Transverse colon (tissue), 4 donors: ENCODE measurements around the gene DOCK9. TPM values are rescaled to one million over a fixed set of nuclear protein-coding genes. Genes with fewer than 3 reads are reported as not detected.
A peak's percentile ranks its signal among the peaks of the same experiment; 100 is the strongest.

Source experiments
- DNase-seq: peaks from one replicate; pipeline ENCODE4 v3.0.0-alpha.2; 2019
- H3K27ac ChIP-seq, 4 donors: fragments of 200-600 bp; sonication (generic); 2 replicates each; pipeline ENCODE4 v1.5.1; 2016 to 2018; ENCODE audit warnings: inconsistent platforms in 4 of 4
- H3K27me3 ChIP-seq: fragments of 200-600 bp; sonication (generic); 2 replicates; pipeline ENCODE4 v1.5.1; 2017; ENCODE audit warnings: inconsistent platforms
- H3K36me3 ChIP-seq, 4 donors: fragments of 200-600 bp; sonication (generic); 2 replicates each; pipeline ENCODE4 v1.5.1; 2017 to 2019; ENCODE audit warnings: inconsistent platforms in 4 of 4
- H3K4me1 ChIP-seq, 4 donors: fragments of 200-600 bp; sonication (generic); 2 replicates each; pipeline ENCODE4 v1.5.1; 2017 to 2020; ENCODE audit warnings: inconsistent platforms in 4 of 4
- H3K4me3 ChIP-seq, 4 donors: fragments of 200-600 bp; sonication (generic); 1 replicate in 1 of 4; 2 replicates in 3 of 4; pipeline versions ENCODE4 v1.5.1 to v1.6.1; 2017 to 2019; ENCODE audit warnings: inconsistent platforms in 4 of 4
- H3K9me3 ChIP-seq, 2 donors: fragments of 200-600 bp; sonication (generic); 2 replicates each; pipeline ENCODE4 v1.5.1; 2017 to 2019; ENCODE audit warnings: inconsistent platforms in 2 of 2
- CTCF ChIP-seq, 5 experiments: fragments of 200-600 bp in 3 of 5; fragments of 450-650 bp in 2 of 5; sonication (generic) in 3 of 5; IDR thresholded peaks; 1 replicate in 2 of 5; 2 replicates in 3 of 5; pipeline ENCODE4 v1.5.1; 2016 to 2017; ENCODE audit warnings: antibody characterized with exemption in 5 of 5, inconsistent platforms in 3 of 5, mild to moderate bottlenecking in 2 of 5, moderate library complexity in 1 of 5
- EP300 ChIP-seq: sonication (generic); formaldehyde crosslinking; IDR thresholded peaks from one replicate; pipeline ENCODE4 v1.6.1; 2017; ENCODE audit warnings: antibody characterized with exemption, low read depth
- POLR2A ChIP-seq: fragments of 450-650 bp; IDR thresholded peaks from one replicate; pipeline ENCODE4 v1.6.1; 2016; ENCODE audit warnings: antibody characterized with exemption, mild to moderate bottlenecking, moderate library complexity
- POLR2AphosphoS5 ChIP-seq, 3 donors: sonication (generic); formaldehyde crosslinking; IDR thresholded peaks; one replicate each; pipeline ENCODE4 v1.6.1; 2016; ENCODE audit warnings: antibody characterized with exemption in 3 of 3
- WGBS, 2 donors: methylation state at CpG; one replicate each; pipeline ENCODE4 v1.1.5; 2018; ENCODE audit warnings: low coverage in 1 of 2; 5-methylcytosine and 5-hydroxymethylcytosine counted together
- in situ Hi-C, 4 donors: fragments of 200-750 bp; cut with MboI; loops; one replicate each; pipeline versions ENCODE4 v1.15.0 to v1.15.1; 2017; ENCODE audit warnings: low sequenced_read_pairs in 3 of 4, low pct_ligation_motif_present in 1 of 4, low pct_unique_long_range_greater_than_20kb in 1 of 4
- intact Hi-C: fragments of 100-400 bp; cut with DNase I; formaldehyde crosslinking; loops from one replicate; pipeline ENCODE4 v1.15.1; 2023; ENCODE audit warnings: low total_unique reads
- total RNA-seq, 4 donors: library from RNA; depleted of rRNA; stranded (reverse); fragments of >200 nt; gene quantifications; one replicate each; pipeline ENCODE4 v1.1.0, GENCODE V29; 2016

DOCK9 gene
- 100 to 1,000 TPM in 1 of 4 donors, 10 to 100 TPM in 3; 44.5 to 120 (median 71.4) TPM for total RNA-seq

GRCh38 chr13:98977568-98978265 is at the start of gene DOCK9:
DOCK9 (minus strand) TSS chr13:98978064; CDS start chr13:98977909, 155 bp downstream.
- in situ Hi-C loops: no loop called here
- Histone ChIP-seq H3K27ac (peak within 1 kb of the TSS; percentile 50 to 71 (median 67)), H3K4me3 (peak within 1 kb of the TSS; percentile 8 to 48 (median 24)), H3K36me3 (no peaks in the 10 kb centered on the region), H3K27me3 (no peaks in the 10 kb centered on the region), H3K9me3 (no peaks in the 10 kb centered on the region), H3K4me1 (peaks cover 21 to 37% (median 22%) of the 10 kb centered on the region in 4 donors)
- 27 to 43% methylated on average over 11 to 16 of the region's 16 CpGs for WGBS, 2 donors
- intact Hi-C loops: no loop called here
- no peak for TF ChIP-seq POLR2A
- peak in 1 of 3 donors; percentile 38 for TF ChIP-seq POLR2AphosphoS5 (IDR thresholded peaks at IDR 0.05)
- no peak for TF ChIP-seq CTCF (IDR thresholded peaks at IDR 0.05)
- DNase-seq: peak; percentile 34

GRCh38 chr13:99027260-99027659 is 49.4 kb upstream of the DOCK9 start:
- H3K27ac ChIP-seq: no peak overlapping the region
- no peak overlapping the region for H3K4me3 ChIP-seq
- H3K4me1 ChIP-seq: peaks cover 0 to 3% (median 0%) of the 10 kb centered on the region in 4 donors
- no peak for TF ChIP-seq POLR2AphosphoS5 (IDR thresholded peaks at IDR 0.05)
- intact Hi-C loops: no loop called here
- 87 to 100% methylated on average over 1 to 7 of the region's 7 CpGs for WGBS, 2 donors
- peaks cover 0 to 7% of the 10 kb centered on the region in 2 donors for H3K9me3 ChIP-seq
- H3K27me3 ChIP-seq: no peaks in the 10 kb centered on the region
- in situ Hi-C loops: no loop called here
- no peak for DNase-seq
- no peaks in the 10 kb centered on the region for H3K36me3 ChIP-seq

GRCh38 chr13:99022941-99023340 is 45.1 kb upstream of the DOCK9 start:
- peaks cover 0 to 3% (median 0%) of the 10 kb centered on the region in 4 donors for H3K4me1 ChIP-seq
- H3K4me3 ChIP-seq: no peak overlapping the region
- H3K36me3 ChIP-seq: no peaks in the 10 kb centered on the region
- WGBS, 2 donors: 65 to 77% methylated on average over 4 of the region's 4 CpGs
- H3K27me3 ChIP-seq: no peaks in the 10 kb centered on the region
- in situ Hi-C loops: no loop called here
- intact Hi-C loops: no loop called here
- no peaks in the 10 kb centered on the region for H3K9me3 ChIP-seq
- TF ChIP-seq EP300: no peak
- TF ChIP-seq POLR2AphosphoS5 (IDR thresholded peaks at IDR 0.05): no peak
- no peak for TF ChIP-seq POLR2A
- TF ChIP-seq CTCF (IDR thresholded peaks at IDR 0.05): no peak
- H3K27ac ChIP-seq: no peak overlapping the region
- DNase-seq: no peak

GRCh38 chr13:99018418-99019180 is 40.7 kb upstream of the DOCK9 start:
- Histone ChIP-seq H3K4me1 (peaks cover 0 to 6% (median 0%) of the 10 kb centered on the region in 4 donors), H3K36me3 (no peaks in the 10 kb centered on the region), H3K27me3 (no peaks in the 10 kb centered on the region), H3K9me3 (no peaks in the 10 kb centered on the region), H3K27ac (no peak overlapping the region), H3K4me3 (no peak overlapping the region)
- in situ Hi-C loops (no loop called here), intact Hi-C loops (no loop called here)
- no peak for TF ChIP-seq CTCF (IDR thresholded peaks at IDR 0.05)
- TF ChIP-seq POLR2A: no peak
- TF ChIP-seq EP300: no peak
- TF ChIP-seq POLR2AphosphoS5 (IDR thresholded peaks at IDR 0.05): no peak
- DNase-seq: no peak
- WGBS, 2 donors: 92 to 100% methylated on average over 1 to 3 of the region's 3 CpGs
